Ishikawa (cell line): ENCODE measurements around the gene DUSP10.

ENCODE experiments used
- CEBPB ChIP-seq: IDR thresholded peaks from 2 replicates; pipeline ENCODE4 v1.6.1; 2012
- CREB1 ChIP-seq: IDR thresholded peaks from 2 replicates; pipeline ENCODE4 v1.6.1; 2012; ENCODE audit warnings: low read depth
- EGR1 ChIP-seq: IDR thresholded peaks from 2 replicates; pipeline ENCODE4 v1.6.1; 2012
- EP300 ChIP-seq: IDR thresholded peaks from 2 replicates; pipeline ENCODE4 v1.6.1; 2012; ENCODE audit warnings: borderline replicate concordance
- FOXM1 ChIP-seq: IDR thresholded peaks from 2 replicates; pipeline ENCODE4 v1.6.1; 2012; ENCODE audit warnings: low read depth, borderline replicate concordance
- MAX ChIP-seq: IDR thresholded peaks from 2 replicates; pipeline ENCODE4 v1.6.1; 2012
- NFIC ChIP-seq: IDR thresholded peaks from 2 replicates; pipeline ENCODE4 v1.6.1; 2012
- RAD21 ChIP-seq: IDR thresholded peaks from 2 replicates; pipeline ENCODE4 v1.6.1; 2012; ENCODE audit warnings: low read depth
- REST ChIP-seq: IDR thresholded peaks from 2 replicates; pipeline ENCODE4 v1.6.1; 2012; ENCODE audit warnings: low read depth, mild to moderate bottlenecking
- TAF1 ChIP-seq: IDR thresholded peaks from 2 replicates; pipeline ENCODE4 v1.6.1; 2012; ENCODE audit warnings: low read depth, mild to moderate bottlenecking
- TCF12 ChIP-seq: IDR thresholded peaks from 2 replicates; pipeline ENCODE4 v1.6.1; 2012; ENCODE audit warnings: low read depth
- TEAD4 ChIP-seq: IDR thresholded peaks from 2 replicates; pipeline ENCODE4 v1.6.1; 2012
- USF1 ChIP-seq: IDR thresholded peaks from 2 replicates; pipeline ENCODE4 v1.6.1; 2012
- YY1 ChIP-seq: IDR thresholded peaks from 2 replicates; pipeline ENCODE4 v1.6.1; 2012; ENCODE audit warnings: low read depth
- ZBTB7A ChIP-seq: IDR thresholded peaks from 2 replicates; pipeline ENCODE4 v1.6.1; 2012; ENCODE audit warnings: low read depth

DUSP10 gene

GRCh38 chr1:221711656-221712055, 30.2 kb downstream of the DUSP10 start:
- TF ChIP-seq MAX (no peak), REST (no peak), EP300 (no peak), USF1 (no peak), NFIC (no peak), TEAD4 (no peak), CEBPB (no peak), CREB1 (no peak), EGR1 (no peak)

GRCh38 chr1:221711063-221711577, 30.8 kb downstream of the DUSP10 start:
- no peak for TF ChIP-seq FOXM1
- TF ChIP-seq USF1 = no peak
- TF ChIP-seq CREB1 = no peak
- TF ChIP-seq EP300 = no peak
- TF ChIP-seq EGR1 = no peak
- TF ChIP-seq CEBPB = no peak
- no peak for TF ChIP-seq ZBTB7A
- TF ChIP-seq RAD21 = no peak
- TF ChIP-seq TCF12 = no peak
- TF ChIP-seq TEAD4 = no peak

- no peak for TF ChIP-seq TAF1
- no peak for TF ChIP-seq FOXM1
- TF ChIP-seq EGR1 = no peak
- TF ChIP-seq TCF12 = no peak
- no peak for TF ChIP-seq MAX
- no peak for TF ChIP-seq RAD21
- no peak for TF ChIP-seq REST
- no peak for TF ChIP-seq CREB1
- TF ChIP-seq YY1 = no peak
- TF ChIP-seq NFIC = no peak
- TF ChIP-seq ZBTB7A = no peak
- no peak for TF ChIP-seq CEBPB
- no peak for TF ChIP-seq USF1
Measured at GRCh38 chr1:221709854-221710253, 32.0 kb downstream of the DUSP10 start.

- no peak for TF ChIP-seq RAD21
- TF ChIP-seq CREB1 = no peak
- no peak for TF ChIP-seq MAX
- no peak for TF ChIP-seq EGR1
- TF ChIP-seq FOXM1 = no peak
- no peak for TF ChIP-seq USF1
- TF ChIP-seq TAF1 = no peak
- no peak for TF ChIP-seq NFIC
- TF ChIP-seq EP300 = no peak
- no peak for TF ChIP-seq TEAD4
Measured at GRCh38 chr1:221708987-221709386, 32.9 kb downstream of the DUSP10 start.

GRCh38 chr1:221708076-221708571, 33.8 kb downstream of the DUSP10 start:
- TF ChIP-seq EP300 = no peak
- no peak for TF ChIP-seq CEBPB
